ENCODE measurements around the gene LPCAT1.

The LPCAT1 gene

DNA sequence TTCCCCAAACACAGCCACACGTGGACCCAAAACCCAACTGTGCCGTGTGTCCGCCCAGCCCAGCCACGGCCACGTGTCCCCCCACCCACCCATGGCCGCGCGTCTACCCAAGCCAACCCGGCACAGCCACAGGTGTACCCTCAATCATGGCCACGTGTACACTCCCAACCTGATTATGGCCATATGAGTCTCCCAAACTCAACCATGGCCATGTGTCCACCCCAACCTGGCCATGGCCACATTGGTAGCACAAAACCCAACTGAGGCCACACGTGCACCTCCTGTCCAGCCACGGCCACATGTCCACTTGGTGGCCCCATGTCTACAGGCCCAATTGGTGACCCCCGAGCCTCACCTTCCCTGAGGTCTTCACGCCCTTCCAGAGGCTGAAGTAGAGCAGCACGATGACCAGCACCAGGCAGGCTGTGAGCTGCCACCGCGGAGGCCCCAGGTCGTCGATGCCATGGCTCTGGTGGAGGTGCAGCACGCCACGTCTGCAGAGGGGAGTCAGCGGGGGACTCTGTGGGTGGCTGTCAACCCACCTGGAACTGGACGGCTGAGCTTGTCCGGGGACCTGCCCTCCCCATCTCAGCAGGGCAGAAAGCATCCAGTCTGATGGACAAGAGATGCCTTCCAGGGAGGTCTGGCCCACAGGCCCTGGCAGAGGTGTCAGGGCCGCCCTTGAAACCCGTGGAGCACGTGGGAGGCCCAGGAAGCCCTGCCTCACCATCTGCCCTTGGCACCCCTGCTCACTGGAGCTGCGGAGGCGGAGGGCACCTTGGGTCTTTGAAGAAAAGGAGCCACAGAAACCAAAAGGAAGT, 102.0 kb downstream of the LPCAT1 start:
- DNase-seq (ENCODE audit: low spot score): no peak

GRCh38 chr5:1420211-1421195, 103.3 kb downstream of the LPCAT1 start:
- no peak for DNase-seq (ENCODE audit: low spot score)

DNA sequence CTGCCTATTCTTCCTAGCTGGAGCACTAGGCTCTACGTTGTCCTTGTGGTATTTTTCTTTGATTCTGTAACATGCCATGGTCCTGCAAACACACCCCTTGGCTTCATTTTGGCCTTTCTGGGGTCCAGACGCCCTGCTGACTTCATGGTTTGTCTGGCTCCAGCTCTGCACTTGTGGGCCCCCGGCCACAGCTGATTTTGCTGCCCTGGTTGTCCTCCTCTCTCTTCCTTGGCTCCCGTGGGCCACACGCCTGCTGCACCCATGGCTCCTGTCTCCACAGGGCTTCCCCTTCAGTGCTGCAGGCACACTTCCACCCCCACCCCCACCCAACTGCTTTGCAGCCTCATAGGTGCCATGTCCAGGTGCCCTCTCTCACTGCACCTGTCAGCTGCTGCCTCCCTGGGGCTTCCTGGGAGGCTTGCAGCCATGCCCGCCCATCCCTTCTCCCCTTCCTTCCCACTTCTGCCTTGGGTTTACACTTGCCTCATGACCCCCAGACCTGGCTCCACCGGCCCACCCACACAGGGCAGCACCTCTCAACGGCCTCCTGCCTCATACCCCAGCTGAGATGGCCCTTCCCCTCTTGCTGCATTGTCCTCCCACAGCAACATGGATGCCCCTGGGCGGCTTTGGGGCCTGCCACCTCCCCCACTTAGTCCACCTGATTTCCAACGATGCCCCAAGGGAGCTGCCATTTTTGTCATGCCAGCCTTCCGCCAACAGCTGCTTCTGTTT, 104.1 kb downstream of the LPCAT1 start:
- DNase-seq (ENCODE audit: low spot score): no peak

- DNase-seq (ENCODE audit: low spot score): no peak
Observed at GRCh38 chr5:1418921-1419280, 104.9 kb downstream of the LPCAT1 start.

GRCh38 chr5:1418238-1418920, 105.4 kb downstream of the LPCAT1 start:
- DNase-seq (ENCODE audit: low spot score): no peak

DNA sequence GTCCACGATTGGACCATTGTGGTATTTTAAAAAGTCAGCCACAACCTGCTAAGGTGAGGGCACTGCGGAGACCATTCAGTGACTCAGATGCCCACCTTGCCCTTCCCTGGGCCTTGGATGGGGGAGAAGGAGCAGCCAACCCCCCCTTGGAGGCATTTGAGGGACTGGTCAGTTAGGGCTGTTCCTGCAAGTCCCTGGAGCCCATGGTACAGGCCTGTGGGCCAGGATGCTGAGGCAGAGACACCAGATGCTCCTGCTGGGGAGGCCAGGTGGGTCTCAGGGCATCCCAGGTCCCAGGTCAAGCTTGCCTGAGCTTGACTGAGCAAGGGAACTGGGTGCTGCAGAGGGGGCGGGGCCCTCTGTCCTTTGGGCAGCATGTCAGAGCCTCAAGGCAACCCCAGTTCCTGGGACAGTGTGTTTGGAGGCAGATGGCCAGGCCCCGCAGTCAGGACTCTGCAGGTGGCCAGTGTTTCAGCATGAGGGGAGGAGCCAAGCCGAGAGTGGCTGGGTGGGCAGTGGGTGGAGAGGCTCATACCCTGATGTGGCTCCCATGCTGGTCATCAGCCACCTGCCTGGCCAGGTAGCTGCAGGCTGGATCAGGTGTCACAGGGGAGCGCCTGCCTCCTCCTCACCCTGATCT, 106.1 kb downstream of the LPCAT1 start:
- no peak for DNase-seq (ENCODE audit: low spot score)

DNA sequence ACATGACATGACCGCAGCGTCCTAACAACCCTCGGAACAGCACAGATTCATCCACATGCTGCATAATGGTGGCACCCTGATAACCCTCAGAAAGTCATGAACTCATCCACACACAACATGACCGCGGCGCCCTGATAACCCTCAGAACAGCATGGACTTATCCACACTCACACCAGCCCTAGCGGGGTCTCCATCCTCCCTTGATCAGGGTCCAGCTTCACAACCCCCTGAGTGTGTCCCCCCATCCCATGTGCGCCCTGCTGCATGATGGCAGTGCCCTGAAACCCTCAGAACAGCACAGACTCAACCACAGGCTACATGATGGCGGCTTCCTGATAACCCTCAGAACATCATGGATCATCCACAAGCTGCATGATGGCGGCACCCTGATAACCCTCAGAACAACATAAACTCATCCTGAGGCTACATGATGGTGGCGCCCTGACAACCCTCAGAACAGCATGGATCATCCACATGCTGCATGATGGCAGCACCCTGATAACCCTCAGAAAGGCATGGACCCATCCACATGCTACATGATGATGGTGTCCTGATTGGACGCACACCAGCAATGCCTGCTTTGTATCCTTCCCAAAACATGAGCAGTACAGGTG, 106.8 kb downstream of the LPCAT1 start:
- no peak for DNase-seq (ENCODE audit: low spot score)

DNA sequence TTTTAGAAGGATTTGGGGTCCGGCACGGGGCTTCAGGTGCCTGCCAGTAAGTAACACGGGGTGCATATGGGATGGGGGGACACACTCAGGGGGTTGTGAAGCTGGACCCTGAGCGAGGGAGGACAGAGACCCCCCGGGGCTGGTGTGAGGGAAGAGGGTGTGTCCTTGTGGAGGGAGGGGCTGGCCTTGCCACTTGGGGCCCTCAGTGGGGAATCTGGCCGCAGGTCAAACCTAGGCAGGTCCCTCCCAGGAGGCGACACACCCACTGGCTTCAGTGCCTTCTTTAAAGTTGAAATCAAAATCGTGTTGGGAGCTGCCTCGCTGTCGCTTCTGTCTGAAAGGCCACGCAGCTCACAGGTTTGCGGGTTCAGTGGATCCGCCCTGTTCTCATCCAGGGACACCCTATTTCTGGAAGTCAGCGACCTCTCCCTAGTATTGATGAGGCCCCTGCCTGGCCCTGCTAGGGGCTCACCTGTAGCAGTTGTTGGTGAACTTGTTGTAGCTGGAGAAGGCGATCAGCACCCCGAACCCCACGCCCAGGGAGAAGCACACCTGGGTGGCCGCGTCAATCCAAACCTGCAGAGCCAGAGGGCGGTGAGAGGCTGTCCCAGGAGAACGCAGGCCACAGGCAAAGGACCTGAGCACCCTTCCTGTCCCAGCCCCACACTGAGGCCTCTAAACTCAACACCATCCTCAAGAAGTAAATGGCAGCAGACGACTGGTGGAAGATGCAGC, 108.0 kb downstream of the LPCAT1 start:
- DNase-seq (ENCODE audit: low spot score): no peak

DNA sequence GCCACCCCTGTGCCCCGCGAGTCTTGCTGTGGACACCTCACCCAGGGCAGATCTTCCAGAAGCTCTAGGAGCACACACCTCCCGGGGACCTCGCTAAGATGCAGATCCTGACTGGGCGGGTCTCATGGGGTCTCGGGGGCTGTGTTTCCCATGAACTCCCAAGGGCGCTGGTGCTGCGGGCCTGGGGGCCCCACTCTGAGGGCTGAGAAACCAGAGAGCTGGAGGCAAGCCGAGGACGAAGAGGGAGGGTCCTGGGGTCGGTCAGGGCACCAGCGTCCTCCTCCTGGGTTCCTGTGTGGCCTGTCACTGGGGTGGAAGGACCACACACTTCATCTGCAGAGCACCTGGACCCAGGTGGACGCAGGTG, 108.7 kb downstream of the LPCAT1 start:
- DNase-seq (ENCODE audit: low spot score): no peak

DNA sequence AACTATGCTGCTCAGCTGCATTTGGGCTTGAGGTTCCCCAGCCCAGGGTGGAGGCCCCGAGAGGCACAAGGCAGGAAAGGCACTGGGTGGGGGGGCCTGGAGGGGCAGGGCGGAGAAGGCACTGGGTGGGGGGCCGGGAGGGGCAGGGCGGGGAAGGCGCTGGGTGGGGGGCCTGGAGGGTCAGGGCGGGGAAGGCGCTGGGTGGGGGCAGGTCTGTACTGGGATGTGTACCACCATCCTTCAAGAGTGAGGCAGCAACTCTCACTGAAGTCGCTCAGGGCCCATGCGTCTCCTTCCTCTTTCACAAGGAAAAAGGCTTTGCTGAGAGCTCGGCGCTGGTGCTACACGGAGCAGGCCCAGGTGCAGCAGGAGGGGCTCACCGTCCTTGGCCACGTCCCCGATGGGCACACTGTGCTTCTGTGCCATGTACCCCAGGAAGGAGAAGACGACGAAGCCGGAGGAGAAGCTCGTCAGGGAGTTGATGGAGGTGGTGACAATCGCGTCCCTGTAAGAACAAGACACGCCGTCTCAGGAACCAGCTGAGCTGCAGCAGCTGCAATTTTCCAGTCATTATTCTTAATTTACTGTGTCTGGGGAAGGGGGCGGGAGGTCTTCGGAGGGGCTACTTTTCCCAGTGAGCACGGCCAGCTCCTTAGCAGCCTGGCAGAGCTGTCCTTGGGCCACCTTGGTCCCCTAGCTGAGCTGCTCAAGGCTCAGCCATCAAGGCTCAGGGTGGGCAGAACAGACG, 109.3 kb downstream of the LPCAT1 start:
- no peak for DNase-seq (ENCODE audit: low spot score)

DNA sequence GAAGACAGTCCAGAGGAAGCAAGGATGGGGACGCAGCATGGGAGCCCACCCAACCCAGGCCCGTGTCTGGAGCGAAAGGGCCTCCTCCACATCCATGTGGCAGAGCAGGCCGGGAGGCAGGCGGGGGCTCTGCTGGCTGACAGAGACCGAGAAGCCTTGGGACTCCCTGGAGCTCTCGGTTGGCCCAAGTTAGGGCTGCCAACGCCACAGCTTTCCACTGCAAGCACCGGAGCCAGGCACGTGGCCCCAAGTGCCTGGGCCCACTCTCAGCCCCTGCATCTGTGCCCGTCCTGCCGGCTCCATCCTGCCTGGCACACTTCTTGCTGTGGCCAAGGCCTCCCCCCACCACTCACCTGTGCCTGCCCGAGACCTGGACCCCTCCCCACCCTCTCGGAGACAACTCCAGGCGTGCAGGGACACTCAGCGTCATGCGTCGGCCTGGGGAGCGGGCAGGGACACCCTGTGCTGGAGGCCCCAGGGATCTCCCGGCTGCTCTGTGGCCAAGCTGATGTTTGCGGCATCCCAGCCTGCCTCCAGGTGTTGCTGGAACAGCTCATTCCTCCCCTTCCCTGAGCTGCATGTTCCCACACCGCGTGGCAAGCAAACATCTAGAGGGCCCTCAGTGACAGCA, 110.0 kb downstream of the LPCAT1 start:
- no peak for DNase-seq (ENCODE audit: low spot score)

GRCh38 chr5:1413211-1413610, 110.5 kb downstream of the LPCAT1 start:
- no peak for DNase-seq (ENCODE audit: low spot score)

- DNase-seq (ENCODE audit: low spot score): no peak
Observed at GRCh38 chr5:1412621-1413020, 111.1 kb downstream of the LPCAT1 start.

GRCh38 chr5:1412163-1412562, 111.6 kb downstream of the LPCAT1 start:
- no peak for DNase-seq (ENCODE audit: low spot score)
